Measurements from ENCODE around the gene DTX2.
A peak's percentile ranks its signal among the peaks of the same experiment; 100 is the strongest.
"Not testable (repeated sequence)": the region's sequence is repeated elsewhere in the genome, so short reads cannot be mapped to it uniquely, and the experiment has no call there.

Gene DTX2

GRCh38 chr7:76471556-76472221 lies 10.2 kb downstream of the DTX2 start:
- H3K4me3 ChIP-seq (ENCODE audit: low read depth, low read length), result not testable (repeated sequence)
- DNase-seq (ENCODE audit: low read depth), result peak; percentile 50

- not testable (repeated sequence) for DNase-seq (ENCODE audit: low read depth); H3K4me3 ChIP-seq (ENCODE audit: low read depth, low read length)
These were observed 11.6 kb downstream of the DTX2 start for GRCh38 chr7:76473097-76473496.

- H3K4me3 ChIP-seq (ENCODE audit: low read depth, low read length); DNase-seq (ENCODE audit: low read depth): not testable (repeated sequence)
These were observed 14.8 kb downstream of the DTX2 start for GRCh38 chr7:76476280-76476679.

- not testable (repeated sequence) for DNase-seq (ENCODE audit: low read depth); H3K4me3 ChIP-seq (ENCODE audit: low read depth, low read length)
These were observed 15.4 kb downstream of the DTX2 start for GRCh38 chr7:76476742-76477474.

GRCh38 chr7:76479628-76480027 lies 18.1 kb downstream of the DTX2 start:
- H3K4me3 ChIP-seq (ENCODE audit: low read depth, low read length), result not testable (repeated sequence)

GRCh38 chr7:76480403-76481253 lies 19.1 kb downstream of the DTX2 start:
- DNase-seq (ENCODE audit: low read depth); H3K4me3 ChIP-seq (ENCODE audit: low read depth, low read length): not testable (repeated sequence)

More at GRCh38 chr7:76479628-76480027, 18.1 kb downstream of the DTX2 start:
- DNase-seq (ENCODE audit: low read depth), result not testable (repeated sequence)

- DNase-seq (ENCODE audit: low read depth), result not testable (repeated sequence)
These were observed 21.2 kb downstream of the DTX2 start for GRCh38 chr7:76482660-76483059.

GRCh38 chr7:76483081-76483480 lies 21.6 kb downstream of the DTX2 start:
- DNase-seq (ENCODE audit: low read depth); H3K4me3 ChIP-seq (ENCODE audit: low read depth, low read length): not testable (repeated sequence)

More at GRCh38 chr7:76482660-76483059, 21.2 kb downstream of the DTX2 start:
- not testable (repeated sequence) for H3K4me3 ChIP-seq (ENCODE audit: low read depth, low read length)

- not testable (repeated sequence) for H3K4me3 ChIP-seq (ENCODE audit: low read depth, low read length); DNase-seq (ENCODE audit: low read depth)
These were observed 22.9 kb downstream of the DTX2 start for GRCh38 chr7:76484456-76484855.

- H3K4me3 ChIP-seq (ENCODE audit: low read depth, low read length); DNase-seq (ENCODE audit: low read depth): not testable (repeated sequence)
These were observed 24.5 kb downstream of the DTX2 start for GRCh38 chr7:76485822-76486610.

GRCh38 chr7:76486618-76487017 lies 25.1 kb downstream of the DTX2 start:
- DNase-seq (ENCODE audit: low read depth); H3K4me3 ChIP-seq (ENCODE audit: low read depth, low read length): not testable (repeated sequence)

- not testable (repeated sequence) for H3K4me3 ChIP-seq (ENCODE audit: low read depth, low read length); DNase-seq (ENCODE audit: low read depth)
These were observed 26.5 kb downstream of the DTX2 start for GRCh38 chr7:76487969-76488368.

- not testable (repeated sequence) for DNase-seq (ENCODE audit: low read depth); H3K4me3 ChIP-seq (ENCODE audit: low read depth, low read length)
These were observed 30.6 kb downstream of the DTX2 start for GRCh38 chr7:76492139-76492538.

GRCh38 chr7:76495717-76496116 lies 34.2 kb downstream of the DTX2 start:
- DNase-seq (ENCODE audit: low read depth); H3K4me3 ChIP-seq (ENCODE audit: low read depth, low read length): not testable (repeated sequence)

- H3K4me3 ChIP-seq (ENCODE audit: low read depth, low read length); DNase-seq (ENCODE audit: low read depth): not testable (repeated sequence)
These were observed 36.5 kb downstream of the DTX2 start for GRCh38 chr7:76497918-76498582.

GRCh38 chr7:76498583-76499200 lies 37.2 kb downstream of the DTX2 start:
- H3K4me3 ChIP-seq (ENCODE audit: low read depth, low read length); DNase-seq (ENCODE audit: low read depth): not testable (repeated sequence)

- DNase-seq (ENCODE audit: low read depth); H3K4me3 ChIP-seq (ENCODE audit: low read depth, low read length): not testable (repeated sequence)
These were observed 37.9 kb downstream of the DTX2 start for GRCh38 chr7:76499201-76499923.
